NB4 (cell line): ENCODE results near the gene TBC1D9.

Experiments
- DNase-seq: peaks from one replicate; pipeline ENCODE4 v3.0.0; 2010; ENCODE audit warnings: low read depth
- H3K4me3 ChIP-seq: one replicate; pipeline ENCODE4 v1.5.1; 2011; ENCODE audit warnings: mild to moderate bottlenecking, low read depth, low read length, moderate library complexity
- MAX ChIP-seq: IDR thresholded peaks from 2 replicates; pipeline ENCODE4 v1.6.1; 2011; ENCODE audit warnings: low read depth, low read length
- MYC ChIP-seq: IDR thresholded peaks from 2 replicates; pipeline ENCODE4 v1.6.1; 2011; ENCODE audit warnings: low read depth, low read length
- POLR2A ChIP-seq: IDR thresholded peaks from 2 replicates; pipeline ENCODE4 v1.6.1; 2011; ENCODE audit warnings: mild to moderate bottlenecking; ENCODE audit not compliant: insufficient read length; ENCODE audit errors: extremely low read depth
- TF ChIP-seq, protein P1 (sequence below): IDR thresholded peaks from one replicate; pipeline ENCODE4 v1.5.1; 2012; ENCODE audit warnings: low read depth, low read length

TBC1D9 gene

DNA sequence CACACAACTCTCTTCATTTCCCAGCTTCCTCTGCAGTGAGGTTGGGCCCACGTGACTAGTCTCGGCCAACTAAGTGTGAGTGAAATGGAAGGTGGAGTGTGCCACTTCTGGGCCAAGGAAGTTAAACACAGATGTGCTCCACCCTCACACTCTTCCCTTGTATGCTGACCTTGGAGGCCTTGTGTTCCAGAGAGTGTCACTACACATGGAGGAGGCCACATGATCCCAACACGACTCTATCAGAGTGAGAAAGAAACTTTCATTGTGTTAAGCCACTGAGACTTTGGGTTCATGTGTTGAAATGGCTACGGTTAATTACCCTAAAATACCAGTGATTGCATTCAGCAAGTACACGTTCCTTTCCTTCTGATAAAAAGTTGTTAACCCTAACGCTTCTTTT, 55.1 kb downstream of the TBC1D9 start:
- H3K4me3 ChIP-seq, result no peak overlapping the region
- TF ChIP-seq MAX (no peak), MYC (no peak), POLR2A (no peak)
- TF ChIP-seq, protein P1, sequence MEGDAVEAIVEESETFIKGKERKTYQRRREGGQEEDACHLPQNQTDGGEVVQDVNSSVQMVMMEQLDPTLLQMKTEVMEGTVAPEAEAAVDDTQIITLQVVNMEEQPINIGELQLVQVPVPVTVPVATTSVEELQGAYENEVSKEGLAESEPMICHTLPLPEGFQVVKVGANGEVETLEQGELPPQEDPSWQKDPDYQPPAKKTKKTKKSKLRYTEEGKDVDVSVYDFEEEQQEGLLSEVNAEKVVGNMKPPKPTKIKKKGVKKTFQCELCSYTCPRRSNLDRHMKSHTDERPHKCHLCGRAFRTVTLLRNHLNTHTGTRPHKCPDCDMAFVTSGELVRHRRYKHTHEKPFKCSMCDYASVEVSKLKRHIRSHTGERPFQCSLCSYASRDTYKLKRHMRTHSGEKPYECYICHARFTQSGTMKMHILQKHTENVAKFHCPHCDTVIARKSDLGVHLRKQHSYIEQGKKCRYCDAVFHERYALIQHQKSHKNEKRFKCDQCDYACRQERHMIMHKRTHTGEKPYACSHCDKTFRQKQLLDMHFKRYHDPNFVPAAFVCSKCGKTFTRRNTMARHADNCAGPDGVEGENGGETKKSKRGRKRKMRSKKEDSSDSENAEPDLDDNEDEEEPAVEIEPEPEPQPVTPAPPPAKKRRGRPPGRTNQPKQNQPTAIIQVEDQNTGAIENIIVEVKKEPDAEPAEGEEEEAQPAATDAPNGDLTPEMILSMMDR, result no peak
- no peak for DNase-seq

DNA sequence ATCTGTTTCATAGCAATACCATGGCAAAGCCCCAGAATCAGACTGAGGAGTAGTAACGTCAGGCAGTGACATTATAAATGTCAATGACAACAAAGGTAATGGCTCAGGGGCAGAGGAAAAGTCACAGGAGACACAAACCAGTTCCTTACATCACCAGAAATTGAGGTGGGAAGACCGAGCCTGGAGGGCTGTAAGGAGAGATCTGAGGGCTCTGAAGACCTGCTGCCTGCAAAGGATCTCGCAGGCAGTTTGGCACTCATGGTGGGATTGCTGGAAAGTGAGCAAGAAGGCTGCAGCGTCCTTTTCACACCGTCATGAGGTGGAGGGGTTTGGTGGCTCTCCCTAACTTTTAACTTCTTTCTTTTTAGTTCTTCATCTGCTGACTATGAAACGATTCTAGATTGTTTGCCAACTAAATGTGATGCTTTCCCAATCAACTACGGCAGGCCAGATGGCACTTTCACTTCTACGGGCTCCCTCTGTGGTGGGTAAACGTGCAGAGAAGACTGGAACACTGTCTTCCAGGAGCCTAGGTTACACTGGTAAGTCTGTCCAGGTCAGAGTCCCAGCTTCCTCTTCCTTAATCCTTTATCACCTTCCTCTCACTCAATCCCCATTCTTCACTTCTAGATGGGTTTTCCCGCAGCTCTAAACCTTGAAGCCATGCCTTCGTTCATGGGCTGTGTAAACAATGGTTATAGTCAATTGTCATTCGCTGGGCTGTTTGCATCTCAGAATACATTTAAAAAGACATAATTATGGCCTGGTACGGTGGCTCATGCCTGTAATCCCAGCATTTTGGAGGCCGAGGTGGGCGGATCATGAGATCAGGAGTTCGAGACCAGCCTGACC, 58.2 kb downstream of the TBC1D9 start:
- DNase-seq, result no peak
- TF ChIP-seq MAX, result no peak
- TF ChIP-seq, protein P1, result no peak
- TF ChIP-seq MYC, result no peak
- no peak for TF ChIP-seq POLR2A
- no peak overlapping the region for H3K4me3 ChIP-seq

- DNase-seq, result no peak
Observed at GRCh38 chr4:140695483-140695882, 60.7 kb downstream of the TBC1D9 start.

GRCh38 chr4:140693562-140693961, 62.6 kb downstream of the TBC1D9 start:
- no peak overlapping the region for H3K4me3 ChIP-seq
- TF ChIP-seq, protein P1, result no peak
- TF ChIP-seq MYC, result no peak
- TF ChIP-seq POLR2A, result no peak
- no peak for TF ChIP-seq MAX
- no peak for DNase-seq

More at GRCh38 chr4:140695483-140695882, 60.7 kb downstream of the TBC1D9 start:
- TF ChIP-seq POLR2A, result no peak
- TF ChIP-seq MYC, result no peak
- TF ChIP-seq MAX, result no peak
- H3K4me3 ChIP-seq, result no peak overlapping the region

GRCh38 chr4:140691369-140691768, 64.8 kb downstream of the TBC1D9 start:
- DNase-seq, result no peak
- H3K4me3 ChIP-seq, result no peak overlapping the region
- TF ChIP-seq MYC (no peak), MAX (no peak), POLR2A (no peak)
- TF ChIP-seq, protein P1, result no peak

DNA sequence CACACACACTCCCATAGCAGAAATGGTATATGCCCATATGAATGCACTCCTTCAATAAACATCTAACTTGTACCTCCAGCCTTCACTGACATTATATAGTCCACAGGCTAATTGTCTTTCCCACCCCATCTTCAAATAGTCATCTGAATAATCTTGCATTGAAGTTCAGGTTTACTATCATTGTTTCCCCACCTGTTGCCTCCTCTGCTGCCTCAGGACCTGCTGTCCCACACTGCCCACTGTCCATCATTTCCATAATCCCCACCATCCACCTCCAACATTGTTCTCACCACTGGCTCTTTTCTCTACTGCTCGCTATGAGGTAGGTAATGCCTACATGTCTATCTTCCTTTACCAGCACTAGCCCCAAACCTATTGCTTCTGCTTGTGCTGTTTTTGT, 66.1 kb downstream of the TBC1D9 start:
- H3K4me3 ChIP-seq, result no peak overlapping the region
- TF ChIP-seq MYC (no peak), MAX (no peak), POLR2A (no peak)
- TF ChIP-seq, protein P1, result no peak
- DNase-seq, result no peak
